OCI-LY3 (cell line): ENCODE results near the gene KCNMA1.
A peak's percentile ranks its signal among the peaks of the same experiment; 100 is the strongest.

Source experiments
- H2AFZ ChIP-seq: fragments of 200-600, 300-600 bp; shearing (Covaris generic); 2 replicates; pipeline ENCODE4 v1.6.0; 2014; ENCODE audit warnings: antibody characterized with exemption, low read depth, low read length
- H3K27ac ChIP-seq: fragments of 200-600, 300-600 bp; sonication (generic); 2 replicates; pipeline ENCODE4 v1.5.1; 2014; ENCODE audit warnings: mild to moderate bottlenecking, low read length, moderate library complexity, mixed read lengths
- H3K27me3 ChIP-seq: fragments of 200-600, 300-600 bp; sonication (generic); 2 replicates; pipeline ENCODE4 v1.6.1; 2014; ENCODE audit warnings: low read depth, low read length, mixed read lengths
- H3K36me3 ChIP-seq: fragments of 200-600, 300-600 bp; sonication (generic); replicated peaks from 2 replicates; pipeline ENCODE3; 2014; ENCODE audit warnings: low read depth, low read length, mixed read lengths
- H3K4me1 ChIP-seq: fragments of 300-600, 200-600 bp; sonication (generic); 2 replicates; pipeline ENCODE4 v1.6.1; 2014; ENCODE audit warnings: low read length, mixed read lengths
- H3K4me2 ChIP-seq: fragments of 200-600, 300-600 bp; sonication (generic); 2 replicates; pipeline ENCODE4 v1.6.1; 2014; ENCODE audit warnings: low read length, mixed read lengths
- H3K4me3 ChIP-seq: fragments of 300-600, 200-600 bp; sonication (generic); 2 replicates; pipeline ENCODE4 v1.5.1; 2014; ENCODE audit warnings: antibody characterized with exemption, mild to moderate bottlenecking, low read length, moderate library complexity
- H3K79me2 ChIP-seq: fragments of 300-600, 200-600 bp; shearing (Covaris generic); 2 replicates; pipeline ENCODE4 v1.6.1; 2014; ENCODE audit warnings: mild to moderate bottlenecking, low read length, mixed read lengths
- H3K9ac ChIP-seq: fragments of 300-600, 200-600 bp; shearing (Covaris generic); 2 replicates; pipeline ENCODE4 v1.6.0; 2014; ENCODE audit warnings: mild to moderate bottlenecking, low read length, moderate library complexity
- H3K9me3 ChIP-seq: fragments of 200-600, 300-600 bp; shearing (Covaris generic); 2 replicates; pipeline ENCODE4 v1.6.1; 2014; ENCODE audit warnings: low read length, mixed read lengths; ENCODE audit not compliant: insufficient read depth
- H4K20me1 ChIP-seq: fragments of 200-600, 300-600 bp; sonication (generic); 2 replicates; pipeline ENCODE4 v1.6.1; 2016; ENCODE audit warnings: low read length, mixed read lengths; ENCODE audit not compliant: insufficient read depth
- CTCF ChIP-seq: fragments of 200-600, 300-600 bp; sonication (generic); IDR thresholded peaks from 2 replicates; pipeline ENCODE4 v1.5.1; 2014; ENCODE audit warnings: antibody characterized with exemption, low read length, low read depth
- EZH2phosphoT487 ChIP-seq: fragments of 200-600 bp; shearing (Covaris generic); IDR thresholded peaks from 2 replicates; pipeline ENCODE4 v1.6.1; 2018; ENCODE audit warnings: antibody characterized with exemption, mixed run types, low read depth

KCNMA1 gene

DNA sequence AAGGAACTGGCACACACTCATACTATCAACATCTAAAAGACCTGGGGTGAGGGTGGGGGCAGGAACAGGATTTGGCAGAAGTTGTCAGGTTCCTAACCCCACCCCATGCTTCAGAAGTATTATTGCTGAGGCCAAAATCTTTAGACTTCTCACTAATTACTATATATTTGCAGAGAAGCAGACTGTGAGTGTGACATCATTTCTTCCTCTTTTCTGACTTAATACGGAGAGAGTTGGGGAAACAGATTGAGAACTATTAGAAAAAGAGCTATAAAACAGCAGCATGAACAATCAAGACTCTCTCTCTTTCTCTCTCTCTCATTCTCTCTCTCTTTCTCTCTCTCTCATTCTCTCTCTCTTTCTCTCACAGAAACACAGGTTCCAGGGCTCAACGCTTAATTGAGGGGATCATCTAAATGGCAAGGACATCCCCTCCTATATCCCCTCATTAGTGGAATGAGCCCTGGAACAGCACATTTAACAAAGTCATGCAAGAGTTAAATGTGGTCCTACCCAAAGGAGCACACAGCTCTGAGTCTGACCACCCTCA lies 94.8 kb downstream of the KCNMA1 start:
- Histone ChIP-seq H3K27ac (no peak overlapping the region), H2AFZ (no peak overlapping the region), H4K20me1 (peaks cover 85% of the 10 kb centered on the region), H3K79me2 (peaks cover 67% of the 10 kb centered on the region), H3K36me3 (peaks cover 4% of the 10 kb centered on the region), H3K27me3 (no peaks in the 10 kb centered on the region), H3K4me2 (no peak overlapping the region), H3K9ac (no peak overlapping the region), H3K9me3 (no peaks in the 10 kb centered on the region), H3K4me1 (peaks cover 35% of the 10 kb centered on the region), H3K4me3 (no peak overlapping the region)
- TF ChIP-seq EZH2phosphoT487 (no peak), CTCF (no peak)

DNA sequence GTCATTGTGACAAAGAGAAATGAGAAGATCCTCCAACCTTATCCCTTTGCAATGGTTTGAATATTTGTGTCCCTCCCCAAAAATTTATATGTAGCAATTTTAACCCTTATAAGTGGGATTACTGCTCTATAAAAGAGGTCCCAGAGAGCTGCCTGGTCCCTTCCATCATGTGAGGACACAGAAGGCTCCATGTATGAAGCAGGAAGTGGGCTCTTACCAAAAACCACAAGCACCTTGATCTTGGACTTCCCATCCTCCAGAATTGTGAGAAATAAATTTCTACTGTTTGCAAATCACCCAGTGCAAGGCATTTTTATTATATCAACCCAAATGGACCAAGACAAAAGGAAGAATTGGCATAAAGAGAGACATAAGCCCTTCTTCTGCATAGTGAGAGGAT lies 95.7 kb downstream of the KCNMA1 start:
- Histone ChIP-seq H3K4me3 (no peak overlapping the region; the same call in 1 of the 2 replicates), H3K4me2 (peak overlapping the region; percentile 40; the same call in 1 of the 2 replicates), H3K27ac (no peak overlapping the region), H3K9me3 (no peaks in the 10 kb centered on the region), H4K20me1 (peaks cover 90% of the 10 kb centered on the region), H3K4me1 (peaks cover 35% of the 10 kb centered on the region), H3K36me3 (peaks cover 4% of the 10 kb centered on the region), H3K27me3 (no peaks in the 10 kb centered on the region), H2AFZ (no peak overlapping the region), H3K9ac (no peak overlapping the region), H3K79me2 (peaks cover 64% of the 10 kb centered on the region)
- TF ChIP-seq CTCF = no peak
- TF ChIP-seq EZH2phosphoT487 = no peak

GRCh38 chr10:77541247-77541646 lies 96.4 kb downstream of the KCNMA1 start:
- TF ChIP-seq CTCF = no peak
- TF ChIP-seq EZH2phosphoT487 = no peak
- Histone ChIP-seq H2AFZ (no peak overlapping the region), H4K20me1 (peaks cover 91% of the 10 kb centered on the region), H3K9me3 (no peaks in the 10 kb centered on the region), H3K4me1 (peaks cover 35% of the 10 kb centered on the region), H3K79me2 (peaks cover 59% of the 10 kb centered on the region), H3K27me3 (no peaks in the 10 kb centered on the region), H3K9ac (no peak overlapping the region), H3K36me3 (peaks cover 4% of the 10 kb centered on the region), H3K4me3 (no peak overlapping the region; the same call in 1 of the 2 replicates), H3K27ac (no peak overlapping the region), H3K4me2 (peak overlapping the region; percentile 40)

DNA sequence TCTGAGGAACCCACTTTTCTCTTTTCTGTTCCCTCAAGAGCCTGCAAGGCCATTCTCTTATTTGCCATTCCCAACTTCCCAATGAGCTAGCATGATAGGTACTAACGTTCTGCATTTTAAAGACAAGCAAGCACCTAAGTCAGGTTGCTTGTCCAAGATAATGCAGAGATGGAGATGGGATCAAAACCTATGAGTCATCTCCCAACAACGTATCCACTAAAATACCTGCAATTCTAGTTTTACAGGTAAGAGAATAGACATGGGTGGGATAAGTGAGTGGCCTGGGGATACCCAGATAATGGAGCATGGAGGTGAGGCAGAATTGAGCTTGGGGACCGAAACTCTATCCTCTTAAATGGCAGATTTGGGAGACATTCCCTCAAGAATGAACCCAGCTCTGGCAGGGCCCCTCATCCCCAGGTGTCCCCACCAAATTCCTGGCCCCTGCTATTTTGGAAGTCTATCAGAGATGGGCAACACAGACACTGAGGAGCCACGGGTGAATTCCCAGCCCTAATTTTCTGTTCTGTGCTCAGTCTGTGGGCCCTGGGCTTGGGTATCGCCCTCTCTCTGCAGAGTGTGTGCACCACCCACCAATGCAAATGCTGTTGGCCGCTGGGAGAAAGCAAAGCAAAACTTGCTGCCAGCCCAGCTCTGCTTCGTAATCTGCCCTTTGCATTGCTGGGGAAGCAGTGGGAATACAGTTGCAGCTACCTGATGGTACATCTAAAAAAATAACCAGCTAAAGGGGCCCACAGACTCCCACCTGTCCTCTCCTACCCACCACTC lies 98.3 kb downstream of the KCNMA1 start:
- H3K79me2 ChIP-seq = peaks cover 68% of the 10 kb centered on the region

More for the DNA sequence above, 98.3 kb downstream of the KCNMA1 start:
- Histone ChIP-seq H2AFZ (no peak overlapping the region), H3K4me1 (peaks cover 32% of the 10 kb centered on the region), H3K9ac (no peak overlapping the region), H4K20me1 (peaks cover 90% of the 10 kb centered on the region), H3K4me2 (no peak overlapping the region), H3K27ac (no peak overlapping the region), H3K27me3 (no peaks in the 10 kb centered on the region), H3K9me3 (no peaks in the 10 kb centered on the region), H3K36me3 (peaks cover 4% of the 10 kb centered on the region), H3K4me3 (no peak overlapping the region)
- TF ChIP-seq EZH2phosphoT487 (no peak), CTCF (no peak)
